GF-D8 (cell line): ENCODE results near the gene POLR2A.
"Not testable (repeated sequence)": the region's sequence is repeated elsewhere in the genome, so short reads cannot be mapped to it uniquely, and the experiment has no call there.

Experiments
- DNase-seq: peaks from one replicate; lab custom pipeline; 2025; lab: John Stamatoyannopoulos, UW

POLR2A gene

GRCh38 chr17:7460850-7461660 is 23.1 kb upstream of the POLR2A start:
- no peak for DNase-seq

- DNase-seq, result no peak
Observed at GRCh38 chr17:7462474-7463371, 21.4 kb upstream of the POLR2A start.

GRCh38 chr17:7463372-7463846 is 20.8 kb upstream of the POLR2A start:
- DNase-seq, result no peak

- no peak for DNase-seq
Observed at GRCh38 chr17:7464081-7464480, 20.1 kb upstream of the POLR2A start.

GRCh38 chr17:7465597-7466275 is 18.4 kb upstream of the POLR2A start:
- no peak for DNase-seq

- DNase-seq, result no peak
Observed at GRCh38 chr17:7466318-7466638, 17.9 kb upstream of the POLR2A start.

GRCh38 chr17:7466639-7467341 is 17.4 kb upstream of the POLR2A start:
- DNase-seq, result no peak

- no peak for DNase-seq
Observed at GRCh38 chr17:7467498-7467897, 16.7 kb upstream of the POLR2A start.

- no peak for DNase-seq
Observed at GRCh38 chr17:7468290-7468689, 15.9 kb upstream of the POLR2A start.

GRCh38 chr17:7468804-7469389 is 15.3 kb upstream of the POLR2A start:
- no peak for DNase-seq

- DNase-seq, result not testable (repeated sequence)
Observed at GRCh38 chr17:7469843-7470242, 14.3 kb upstream of the POLR2A start.

- DNase-seq, result not testable (repeated sequence)
Observed at GRCh38 chr17:7470457-7470973, 13.7 kb upstream of the POLR2A start.

- no peak for DNase-seq
Observed at GRCh38 chr17:7471729-7472128, 12.4 kb upstream of the POLR2A start.

- not testable (repeated sequence) for DNase-seq
Observed at GRCh38 chr17:7474767-7475166, 9.4 kb upstream of the POLR2A start.

- DNase-seq, result no peak
Observed at GRCh38 chr17:7475764-7476422, 8.3 kb upstream of the POLR2A start.

GRCh38 chr17:7476494-7476893 is 7.7 kb upstream of the POLR2A start:
- DNase-seq, result no peak

- no peak for DNase-seq
Observed at GRCh38 chr17:7476951-7477350, 7.2 kb upstream of the POLR2A start.

- no peak for DNase-seq
Observed at GRCh38 chr17:7477392-7478275, 6.5 kb upstream of the POLR2A start.
